GM10266 (cell line): ENCODE results near the gene RETREG3.
A peak's percentile ranks its signal among the peaks of the same experiment; 100 is the strongest.

ENCODE experiments used
- DNase-seq: peaks from one replicate; pipeline ENCODE4 v3.0.0; 2012; ENCODE audit errors: extremely low spot score
- CTCF ChIP-seq: IDR thresholded peaks from 2 replicates; pipeline ENCODE4 v1.5.1; 2012; ENCODE audit warnings: mild to moderate bottlenecking, low read depth; ENCODE audit not compliant: control insufficient read depth, insufficient read depth; ENCODE audit errors: missing control alignments

The RETREG3 gene

GRCh38 chr17:42537826-42538451, 71.2 kb downstream of the RETREG3 start:
- DNase-seq, result no peak
- TF ChIP-seq CTCF, result no peak

- TF ChIP-seq CTCF, result no peak
- no peak for DNase-seq
Measured at GRCh38 chr17:42537156-42537805, 71.9 kb downstream of the RETREG3 start.

- TF ChIP-seq CTCF, result no peak
- DNase-seq, result peak; percentile 95
Measured at GRCh38 chr17:42536372-42537155, 72.6 kb downstream of the RETREG3 start.

- peak; percentile 100 for DNase-seq
- no peak for TF ChIP-seq CTCF
Measured at GRCh38 chr17:42536048-42536371, 73.2 kb downstream of the RETREG3 start, which contains the start of gene NAGLU. TSS of gene NAGLU (plus strand) at chr17:42536241. CDS start at chr17:42536273, 32 bp downstream.

GRCh38 chr17:42535155-42536047, 73.8 kb downstream of the RETREG3 start:
- no peak for DNase-seq
- no peak for TF ChIP-seq CTCF

- TF ChIP-seq CTCF, result peak; percentile 62
- DNase-seq, result peak; percentile 67
Measured at GRCh38 chr17:42531455-42532354, 77.5 kb downstream of the RETREG3 start.
